ENCODE results near the gene MYL12B. TPM values are rescaled to one million over a fixed set of nuclear protein-coding genes. Genes with fewer than 3 reads are reported as not detected.

The MYL12B gene
- total RNA-seq, 1 experiment from 2014 or later, result 420 TPM

GRCh38 chr18:3223356-3223755 lies 38.6 kb upstream of the MYL12B start:
- Histone ChIP-seq H3K9me3 (ENCODE audit: control insufficient read depth, insufficient read depth, low read depth, low read length) (no peaks in the 10 kb centered on the region), H3K4me3 (ENCODE audit: low read depth in 2 of 2, low read length in 2 of 2) (no peak overlapping the region), H3K27ac (ENCODE audit: low read length) (no peak overlapping the region), H3K36me3 (ENCODE audit: control insufficient read depth, insufficient read depth, low read length) (no peaks in the 10 kb centered on the region), H3K4me1 (ENCODE audit: control insufficient read depth, insufficient read depth, low read length) (no peaks in the 10 kb centered on the region), H3K27me3 (ENCODE audit: control insufficient read depth, insufficient read depth, low read length) (no peaks in the 10 kb centered on the region)
- BruUV-seq (replicated peaks), result no TSS peak
- TF ChIP-seq TCF7L2 (IDR thresholded peaks at IDR 0.05; ENCODE audit: low read depth, low read length), result no peak
- TF ChIP-seq REST (IDR thresholded peaks at IDR 0.05; ENCODE audit: insufficient read depth in 1 of 2, low read depth in 2 of 2, low read length in 1 of 2), result no peak
- TF ChIP-seq POLR2AphosphoS5 (IDR thresholded peaks at IDR 0.05; ENCODE audit: low read depth, low read length), result no peak
- TF ChIP-seq SIN3A (IDR thresholded peaks at IDR 0.05; ENCODE audit: borderline replicate concordance, insufficient read depth, low read depth, low read length), result no peak
- no peak for TF ChIP-seq CTCF (IDR thresholded peaks at IDR 0.05)
- ChIA-PET POLR2A (no interaction called here), CTCF (no interaction called here)
- ATAC-seq (no peak), DNase-seq (ENCODE audit: low read depth, low spot score) (no peak)
- in situ Hi-C loops (cut with HindIII; ENCODE audit: low pct_unique_long_range_greater_than_20kb, low sequenced_read_pairs), result no loop called here
- intact Hi-C loops (cut with micrococcal nuclease; ENCODE audit: unreplicated experiment), result no loop called here

- H3K4me3 ChIP-seq (ENCODE audit: low read depth in 2 of 2, low read length in 2 of 2), result no peak overlapping the region
- ChIA-PET CTCF (no interaction called here), POLR2A (no interaction called here)
- no TSS peak for BruUV-seq (replicated peaks)
- no peaks in the 10 kb centered on the region for H3K36me3 ChIP-seq (ENCODE audit: control insufficient read depth, insufficient read depth, low read length)
- DNase-seq (ENCODE audit: low read depth, low spot score) (no peak), ATAC-seq (no peak)
- TF ChIP-seq CTCF (IDR thresholded peaks at IDR 0.05), result no peak
- no peak for TF ChIP-seq SIN3A (IDR thresholded peaks at IDR 0.05; ENCODE audit: borderline replicate concordance, insufficient read depth, low read depth, low read length)
- TF ChIP-seq REST (IDR thresholded peaks at IDR 0.05; ENCODE audit: insufficient read depth in 1 of 2, low read depth in 2 of 2, low read length in 1 of 2), result no peak
- no peak for TF ChIP-seq TCF7L2 (IDR thresholded peaks at IDR 0.05; ENCODE audit: low read depth, low read length)
- no peak for TF ChIP-seq POLR2AphosphoS5 (IDR thresholded peaks at IDR 0.05; ENCODE audit: low read depth, low read length)
- no peaks in the 10 kb centered on the region for H3K4me1 ChIP-seq (ENCODE audit: control insufficient read depth, insufficient read depth, low read length)
- H3K9me3 ChIP-seq (ENCODE audit: control insufficient read depth, insufficient read depth, low read depth, low read length), result no peaks in the 10 kb centered on the region
- intact Hi-C loops (cut with micrococcal nuclease; ENCODE audit: unreplicated experiment), result no loop called here
- in situ Hi-C loops (cut with HindIII; ENCODE audit: low pct_unique_long_range_greater_than_20kb, low sequenced_read_pairs), result no loop called here
- H3K27me3 ChIP-seq (ENCODE audit: control insufficient read depth, insufficient read depth, low read length), result no peaks in the 10 kb centered on the region
- no peak overlapping the region for H3K27ac ChIP-seq (ENCODE audit: low read length)
These were observed 37.7 kb upstream of the MYL12B start for GRCh38 chr18:3224223-3224622.

All from Panc1 (cell line).